ENCODE data around the gene SLC39A8.

DNA sequence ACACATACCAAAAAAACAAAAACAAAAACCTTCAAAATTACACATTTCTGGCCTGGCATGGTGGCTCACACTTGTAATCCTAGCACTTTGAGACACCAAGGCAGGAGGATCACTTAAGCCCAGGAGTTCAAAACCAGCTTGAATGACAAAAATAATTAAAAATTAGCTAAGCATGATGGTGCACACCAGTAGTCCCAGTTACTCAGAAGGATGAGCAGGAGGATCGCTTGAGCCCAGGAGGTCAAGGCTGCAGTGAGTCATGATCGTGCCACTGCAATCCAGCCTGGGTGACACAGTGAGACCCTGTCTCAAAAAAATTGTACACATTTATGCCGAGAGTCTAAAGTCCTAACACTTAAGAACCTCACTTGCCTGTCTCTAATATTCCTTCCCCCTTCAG is 18.3 kb downstream of the SLC39A8 start:
- TF ChIP-seq, protein P1, sequence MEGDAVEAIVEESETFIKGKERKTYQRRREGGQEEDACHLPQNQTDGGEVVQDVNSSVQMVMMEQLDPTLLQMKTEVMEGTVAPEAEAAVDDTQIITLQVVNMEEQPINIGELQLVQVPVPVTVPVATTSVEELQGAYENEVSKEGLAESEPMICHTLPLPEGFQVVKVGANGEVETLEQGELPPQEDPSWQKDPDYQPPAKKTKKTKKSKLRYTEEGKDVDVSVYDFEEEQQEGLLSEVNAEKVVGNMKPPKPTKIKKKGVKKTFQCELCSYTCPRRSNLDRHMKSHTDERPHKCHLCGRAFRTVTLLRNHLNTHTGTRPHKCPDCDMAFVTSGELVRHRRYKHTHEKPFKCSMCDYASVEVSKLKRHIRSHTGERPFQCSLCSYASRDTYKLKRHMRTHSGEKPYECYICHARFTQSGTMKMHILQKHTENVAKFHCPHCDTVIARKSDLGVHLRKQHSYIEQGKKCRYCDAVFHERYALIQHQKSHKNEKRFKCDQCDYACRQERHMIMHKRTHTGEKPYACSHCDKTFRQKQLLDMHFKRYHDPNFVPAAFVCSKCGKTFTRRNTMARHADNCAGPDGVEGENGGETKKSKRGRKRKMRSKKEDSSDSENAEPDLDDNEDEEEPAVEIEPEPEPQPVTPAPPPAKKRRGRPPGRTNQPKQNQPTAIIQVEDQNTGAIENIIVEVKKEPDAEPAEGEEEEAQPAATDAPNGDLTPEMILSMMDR (IDR thresholded peaks at IDR 0.05), result no peak
- no peak for TF ChIP-seq POLR2A (IDR thresholded peaks at IDR 0.05)
